ENCODE measurements around the gene C11orf98. TPM values are rescaled to one million over a fixed set of nuclear protein-coding genes. Genes with fewer than 3 reads are reported as not detected.

The C11orf98 gene
- total RNA-seq, 1 experiment from 2014 or later = 154 TPM

DNA sequence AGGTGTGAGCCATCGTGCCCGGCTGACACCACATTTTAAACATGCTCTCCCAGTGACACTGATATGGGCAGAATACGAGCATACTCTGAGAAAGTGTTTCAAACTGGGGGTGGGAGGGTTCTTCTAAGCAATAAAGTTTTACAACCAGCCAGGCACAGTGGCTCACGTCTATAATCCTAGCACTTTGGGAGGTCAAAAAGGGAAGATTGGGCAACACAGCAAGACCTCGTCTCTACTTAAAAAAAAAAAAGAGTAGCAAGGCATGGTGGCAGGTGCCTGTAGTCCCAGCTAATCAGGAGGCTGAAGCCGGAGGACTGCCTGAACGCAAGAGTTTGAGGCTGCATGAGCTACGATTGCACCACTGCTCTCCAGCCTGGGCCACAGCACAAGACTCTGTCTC lies 20.8 kb downstream of the C11orf98 start (continued):
- TF ChIP-seq MXD4 (CRISPR knock-in tag; IDR thresholded peaks at IDR 0.05; ENCODE audit: borderline replicate concordance) = no peak
- TF ChIP-seq, protein P1, sequence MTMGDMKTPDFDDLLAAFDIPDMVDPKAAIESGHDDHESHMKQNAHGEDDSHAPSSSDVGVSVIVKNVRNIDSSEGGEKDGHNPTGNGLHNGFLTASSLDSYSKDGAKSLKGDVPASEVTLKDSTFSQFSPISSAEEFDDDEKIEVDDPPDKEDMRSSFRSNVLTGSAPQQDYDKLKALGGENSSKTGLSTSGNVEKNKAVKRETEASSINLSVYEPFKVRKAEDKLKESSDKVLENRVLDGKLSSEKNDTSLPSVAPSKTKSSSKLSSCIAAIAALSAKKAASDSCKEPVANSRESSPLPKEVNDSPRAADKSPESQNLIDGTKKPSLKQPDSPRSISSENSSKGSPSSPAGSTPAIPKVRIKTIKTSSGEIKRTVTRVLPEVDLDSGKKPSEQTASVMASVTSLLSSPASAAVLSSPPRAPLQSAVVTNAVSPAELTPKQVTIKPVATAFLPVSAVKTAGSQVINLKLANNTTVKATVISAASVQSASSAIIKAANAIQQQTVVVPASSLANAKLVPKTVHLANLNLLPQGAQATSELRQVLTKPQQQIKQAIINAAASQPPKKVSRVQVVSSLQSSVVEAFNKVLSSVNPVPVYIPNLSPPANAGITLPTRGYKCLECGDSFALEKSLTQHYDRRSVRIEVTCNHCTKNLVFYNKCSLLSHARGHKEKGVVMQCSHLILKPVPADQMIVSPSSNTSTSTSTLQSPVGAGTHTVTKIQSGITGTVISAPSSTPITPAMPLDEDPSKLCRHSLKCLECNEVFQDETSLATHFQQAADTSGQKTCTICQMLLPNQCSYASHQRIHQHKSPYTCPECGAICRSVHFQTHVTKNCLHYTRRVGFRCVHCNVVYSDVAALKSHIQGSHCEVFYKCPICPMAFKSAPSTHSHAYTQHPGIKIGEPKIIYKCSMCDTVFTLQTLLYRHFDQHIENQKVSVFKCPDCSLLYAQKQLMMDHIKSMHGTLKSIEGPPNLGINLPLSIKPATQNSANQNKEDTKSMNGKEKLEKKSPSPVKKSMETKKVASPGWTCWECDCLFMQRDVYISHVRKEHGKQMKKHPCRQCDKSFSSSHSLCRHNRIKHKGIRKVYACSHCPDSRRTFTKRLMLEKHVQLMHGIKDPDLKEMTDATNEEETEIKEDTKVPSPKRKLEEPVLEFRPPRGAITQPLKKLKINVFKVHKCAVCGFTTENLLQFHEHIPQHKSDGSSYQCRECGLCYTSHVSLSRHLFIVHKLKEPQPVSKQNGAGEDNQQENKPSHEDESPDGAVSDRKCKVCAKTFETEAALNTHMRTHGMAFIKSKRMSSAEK (CRISPR knock-in tag; IDR thresholded peaks at IDR 0.05; ENCODE audit: borderline replicate concordance) = no peak
- TF ChIP-seq IRF1 (CRISPR knock-in tag; IDR thresholded peaks at IDR 0.05) = no peak
- TF ChIP-seq ELF4 (CRISPR knock-in tag; IDR thresholded peaks at IDR 0.05; ENCODE audit: low read depth) = no peak
- no peak for TF ChIP-seq ZNF416 (CRISPR knock-in tag; IDR thresholded peaks at IDR 0.05)
- TF ChIP-seq, protein P2, sequence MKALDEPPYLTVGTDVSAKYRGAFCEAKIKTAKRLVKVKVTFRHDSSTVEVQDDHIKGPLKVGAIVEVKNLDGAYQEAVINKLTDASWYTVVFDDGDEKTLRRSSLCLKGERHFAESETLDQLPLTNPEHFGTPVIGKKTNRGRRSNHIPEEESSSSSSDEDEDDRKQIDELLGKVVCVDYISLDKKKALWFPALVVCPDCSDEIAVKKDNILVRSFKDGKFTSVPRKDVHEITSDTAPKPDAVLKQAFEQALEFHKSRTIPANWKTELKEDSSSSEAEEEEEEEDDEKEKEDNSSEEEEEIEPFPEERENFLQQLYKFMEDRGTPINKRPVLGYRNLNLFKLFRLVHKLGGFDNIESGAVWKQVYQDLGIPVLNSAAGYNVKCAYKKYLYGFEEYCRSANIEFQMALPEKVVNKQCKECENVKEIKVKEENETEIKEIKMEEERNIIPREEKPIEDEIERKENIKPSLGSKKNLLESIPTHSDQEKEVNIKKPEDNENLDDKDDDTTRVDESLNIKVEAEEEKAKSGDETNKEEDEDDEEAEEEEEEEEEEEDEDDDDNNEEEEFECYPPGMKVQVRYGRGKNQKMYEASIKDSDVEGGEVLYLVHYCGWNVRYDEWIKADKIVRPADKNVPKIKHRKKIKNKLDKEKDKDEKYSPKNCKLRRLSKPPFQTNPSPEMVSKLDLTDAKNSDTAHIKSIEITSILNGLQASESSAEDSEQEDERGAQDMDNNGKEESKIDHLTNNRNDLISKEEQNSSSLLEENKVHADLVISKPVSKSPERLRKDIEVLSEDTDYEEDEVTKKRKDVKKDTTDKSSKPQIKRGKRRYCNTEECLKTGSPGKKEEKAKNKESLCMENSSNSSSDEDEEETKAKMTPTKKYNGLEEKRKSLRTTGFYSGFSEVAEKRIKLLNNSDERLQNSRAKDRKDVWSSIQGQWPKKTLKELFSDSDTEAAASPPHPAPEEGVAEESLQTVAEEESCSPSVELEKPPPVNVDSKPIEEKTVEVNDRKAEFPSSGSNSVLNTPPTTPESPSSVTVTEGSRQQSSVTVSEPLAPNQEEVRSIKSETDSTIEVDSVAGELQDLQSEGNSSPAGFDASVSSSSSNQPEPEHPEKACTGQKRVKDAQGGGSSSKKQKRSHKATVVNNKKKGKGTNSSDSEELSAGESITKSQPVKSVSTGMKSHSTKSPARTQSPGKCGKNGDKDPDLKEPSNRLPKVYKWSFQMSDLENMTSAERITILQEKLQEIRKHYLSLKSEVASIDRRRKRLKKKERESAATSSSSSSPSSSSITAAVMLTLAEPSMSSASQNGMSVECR (CRISPR knock-in tag; IDR thresholded peaks at IDR 0.05; ENCODE audit: borderline replicate concordance) = no peak
- no peak for TF ChIP-seq PRRX2 (CRISPR knock-in tag; IDR thresholded peaks at IDR 0.05)

GRCh38 chr11:62632492-62632891 lies 32.5 kb downstream of the C11orf98 start:
- Mint-ChIP-seq H3K27ac (no peak overlapping the region), H3K36me3 (peaks cover 80% of the 10 kb centered on the region), H3K4me1 (no peaks in the 10 kb centered on the region), H3K27me3 (ENCODE audit: low read depth) (no peaks in the 10 kb centered on the region), H3K4me3 (no peak overlapping the region), H3K9me3 (no peaks in the 10 kb centered on the region)
- no peak for DNase-seq (ENCODE audit: low spot score)
- no peak for ATAC-seq
- POLR2A ChIA-PET = no interaction called here
- CTCF ChIA-PET = no interaction called here
- TF ChIP-seq, protein P3, sequence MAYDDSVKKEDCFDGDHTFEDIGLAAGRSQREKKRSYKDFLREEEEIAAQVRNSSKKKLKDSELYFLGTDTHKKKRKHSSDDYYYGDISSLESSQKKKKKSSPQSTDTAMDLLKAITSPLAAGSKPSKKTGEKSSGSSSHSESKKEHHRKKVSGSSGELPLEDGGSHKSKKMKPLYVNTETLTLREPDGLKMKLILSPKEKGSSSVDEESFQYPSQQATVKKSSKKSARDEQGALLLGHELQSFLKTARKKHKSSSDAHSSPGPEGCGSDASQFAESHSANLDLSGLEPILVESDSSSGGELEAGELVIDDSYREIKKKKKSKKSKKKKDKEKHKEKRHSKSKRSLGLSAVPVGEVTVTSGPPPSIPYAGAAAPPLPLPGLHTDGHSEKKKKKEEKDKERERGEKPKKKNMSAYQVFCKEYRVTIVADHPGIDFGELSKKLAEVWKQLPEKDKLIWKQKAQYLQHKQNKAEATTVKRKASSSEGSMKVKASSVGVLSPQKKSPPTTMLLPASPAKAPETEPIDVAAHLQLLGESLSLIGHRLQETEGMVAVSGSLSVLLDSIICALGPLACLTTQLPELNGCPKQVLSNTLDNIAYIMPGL (CRISPR knock-in tag; IDR thresholded peaks at IDR 0.05) = no peak
- TF ChIP-seq CREM (CRISPR knock-in tag; IDR thresholded peaks at IDR 0.05) (no peak), ZBTB21 (CRISPR knock-in tag; IDR thresholded peaks at IDR 0.05; ENCODE audit: borderline replicate concordance) (no peak), STAT6 (CRISPR knock-in tag; conservative IDR thresholded peaks at IDR 0.05; ENCODE audit: low read depth) (no peak), IRF1 (CRISPR knock-in tag; IDR thresholded peaks at IDR 0.05) (no peak), SOX15 (CRISPR knock-in tag; IDR thresholded peaks at IDR 0.05) (no peak), GABPB1 (CRISPR knock-in tag; IDR thresholded peaks at IDR 0.05) (no peak)
- TF ChIP-seq, protein P4, sequence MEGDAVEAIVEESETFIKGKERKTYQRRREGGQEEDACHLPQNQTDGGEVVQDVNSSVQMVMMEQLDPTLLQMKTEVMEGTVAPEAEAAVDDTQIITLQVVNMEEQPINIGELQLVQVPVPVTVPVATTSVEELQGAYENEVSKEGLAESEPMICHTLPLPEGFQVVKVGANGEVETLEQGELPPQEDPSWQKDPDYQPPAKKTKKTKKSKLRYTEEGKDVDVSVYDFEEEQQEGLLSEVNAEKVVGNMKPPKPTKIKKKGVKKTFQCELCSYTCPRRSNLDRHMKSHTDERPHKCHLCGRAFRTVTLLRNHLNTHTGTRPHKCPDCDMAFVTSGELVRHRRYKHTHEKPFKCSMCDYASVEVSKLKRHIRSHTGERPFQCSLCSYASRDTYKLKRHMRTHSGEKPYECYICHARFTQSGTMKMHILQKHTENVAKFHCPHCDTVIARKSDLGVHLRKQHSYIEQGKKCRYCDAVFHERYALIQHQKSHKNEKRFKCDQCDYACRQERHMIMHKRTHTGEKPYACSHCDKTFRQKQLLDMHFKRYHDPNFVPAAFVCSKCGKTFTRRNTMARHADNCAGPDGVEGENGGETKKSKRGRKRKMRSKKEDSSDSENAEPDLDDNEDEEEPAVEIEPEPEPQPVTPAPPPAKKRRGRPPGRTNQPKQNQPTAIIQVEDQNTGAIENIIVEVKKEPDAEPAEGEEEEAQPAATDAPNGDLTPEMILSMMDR (IDR thresholded peaks at IDR 0.05) = no peak
- TF ChIP-seq, protein P1 (CRISPR knock-in tag; IDR thresholded peaks at IDR 0.05; ENCODE audit: borderline replicate concordance) = no peak

Measured in WTC11 (cell line).